ENCODE measurements around the gene ABCC11. TPM values are rescaled to one million over a fixed set of nuclear protein-coding genes. Genes with fewer than 3 reads are reported as not detected.
"Not testable (repeated sequence)": the region's sequence is repeated elsewhere in the genome, so short reads cannot be mapped to it uniquely, and the experiment has no call there.

The ABCC11 gene
- total and polyA plus RNA-seq, 10 donors = 0.05 to 0.37 (median 0.18) TPM; not detected in 4

DNA sequence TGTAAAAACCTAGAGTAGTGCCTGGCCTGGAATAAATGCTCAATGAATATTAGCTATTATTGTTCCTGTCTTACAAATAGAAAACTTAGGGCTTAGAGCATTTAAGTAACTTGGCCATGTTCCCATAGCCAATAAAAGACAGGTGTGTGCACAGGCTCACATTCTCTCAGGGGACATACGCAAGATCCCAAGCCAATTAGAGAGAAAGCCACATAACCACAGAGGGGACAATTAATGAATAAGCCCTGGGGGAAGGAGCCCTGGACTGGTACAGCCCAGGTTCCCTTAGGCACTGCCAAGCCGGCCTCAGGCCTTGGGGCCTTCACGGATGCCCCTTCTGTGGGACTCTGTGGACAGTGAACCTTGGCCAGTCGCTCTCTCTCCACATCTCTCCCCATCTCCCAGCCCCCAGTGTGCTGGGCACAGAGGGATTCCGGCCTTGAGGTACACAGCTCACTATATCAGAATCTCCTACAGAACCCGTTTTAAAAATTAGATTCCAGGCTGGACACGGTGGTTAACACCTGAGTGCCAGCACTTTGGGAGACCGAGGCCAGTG is 64.3 kb downstream of the ABCC11 start:
- no peak overlapping the region for H3K27ac ChIP-seq
- TF ChIP-seq, protein P1, sequence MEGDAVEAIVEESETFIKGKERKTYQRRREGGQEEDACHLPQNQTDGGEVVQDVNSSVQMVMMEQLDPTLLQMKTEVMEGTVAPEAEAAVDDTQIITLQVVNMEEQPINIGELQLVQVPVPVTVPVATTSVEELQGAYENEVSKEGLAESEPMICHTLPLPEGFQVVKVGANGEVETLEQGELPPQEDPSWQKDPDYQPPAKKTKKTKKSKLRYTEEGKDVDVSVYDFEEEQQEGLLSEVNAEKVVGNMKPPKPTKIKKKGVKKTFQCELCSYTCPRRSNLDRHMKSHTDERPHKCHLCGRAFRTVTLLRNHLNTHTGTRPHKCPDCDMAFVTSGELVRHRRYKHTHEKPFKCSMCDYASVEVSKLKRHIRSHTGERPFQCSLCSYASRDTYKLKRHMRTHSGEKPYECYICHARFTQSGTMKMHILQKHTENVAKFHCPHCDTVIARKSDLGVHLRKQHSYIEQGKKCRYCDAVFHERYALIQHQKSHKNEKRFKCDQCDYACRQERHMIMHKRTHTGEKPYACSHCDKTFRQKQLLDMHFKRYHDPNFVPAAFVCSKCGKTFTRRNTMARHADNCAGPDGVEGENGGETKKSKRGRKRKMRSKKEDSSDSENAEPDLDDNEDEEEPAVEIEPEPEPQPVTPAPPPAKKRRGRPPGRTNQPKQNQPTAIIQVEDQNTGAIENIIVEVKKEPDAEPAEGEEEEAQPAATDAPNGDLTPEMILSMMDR (IDR thresholded peaks at IDR 0.05 in 8 of 11, conservative IDR thresholded peaks at IDR 0.05 in 3 of 11) = no peak
- no peak for TF ChIP-seq POLR2A (IDR thresholded peaks at IDR 0.05)
- TF ChIP-seq POLR2AphosphoS5 (IDR thresholded peaks at IDR 0.05) = no peak
- peaks cover 0 to 4% (median 0%) of the 10 kb centered on the region in 8 donors for H3K9me3 ChIP-seq
- intact Hi-C loops (cut with DNase I; ENCODE audit: low total_unique reads) = no loop called here
- no peak for DNase-seq
- peaks cover 0 to 4% (median under 1%) of the 10 kb centered on the region in 6 donors for H3K4me1 ChIP-seq
- no peaks in the 10 kb centered on the region for H3K36me3 ChIP-seq
- no peak overlapping the region for H3K4me3 ChIP-seq
- H3K27me3 ChIP-seq (replicated peaks in 1 of 7) = peaks cover 0 to 9% (median 0%) of the 10 kb centered on the region in 7 donors
- WGBS, 5 donors = 87 to 95% (median 90%) methylated on average over 6 to 8 of the region's 8 CpGs

GRCh38 chr16:48181746-48182520 is 65.4 kb downstream of the ABCC11 start:
- H3K4me3 ChIP-seq; H3K36me3 ChIP-seq; H3K27me3 ChIP-seq (replicated peaks in 1 of 7); H3K9me3 ChIP-seq; H3K27ac ChIP-seq; intact Hi-C loops (cut with DNase I; ENCODE audit: low total_unique reads); H3K4me1 ChIP-seq; DNase-seq: not testable (repeated sequence)
- WGBS, 5 donors = 77 to 86% (median 80%) methylated on average over 12 to 14 of the region's 14 CpGs

DNA sequence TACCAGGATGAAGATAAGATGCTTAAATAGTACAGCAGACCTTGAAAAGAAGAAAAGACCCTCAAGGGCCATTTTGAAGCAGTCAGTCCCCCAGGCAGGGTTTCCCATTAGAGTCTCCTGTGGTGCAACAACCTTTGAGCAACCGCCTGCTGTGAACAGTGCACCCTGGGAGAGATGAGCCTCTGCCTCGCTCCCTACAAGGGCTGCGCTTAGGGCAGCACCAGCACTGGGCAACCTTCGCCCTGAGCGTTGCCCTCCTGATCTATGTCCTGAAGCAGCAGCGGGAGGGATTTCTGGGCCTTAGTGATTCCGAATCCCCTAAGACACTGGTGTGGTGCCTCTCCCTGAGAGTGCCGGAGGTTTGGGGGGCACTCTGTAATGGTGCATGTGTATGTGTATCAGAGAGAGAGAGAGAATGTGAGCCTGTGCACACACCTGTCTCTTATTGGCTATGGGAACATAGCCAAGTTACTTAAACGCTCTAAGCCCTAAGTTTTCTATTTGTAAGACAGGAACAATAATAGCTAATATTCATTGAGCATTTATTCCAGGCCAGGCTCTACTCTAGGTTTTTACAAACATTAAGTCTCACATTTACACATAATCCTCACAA is 66.4 kb downstream of the ABCC11 start:
- Histone ChIP-seq H3K9me3 (peaks cover 0 to 4% (median 0%) of the 10 kb centered on the region in 8 donors), H3K27me3 (replicated peaks in 1 of 7) (peaks cover 0 to 14% (median 0%) of the 10 kb centered on the region in 7 donors), H3K27ac (no peak overlapping the region), H3K4me3 (no peak overlapping the region), H3K4me1 (no peaks in the 10 kb centered on the region), H3K36me3 (no peaks in the 10 kb centered on the region)
- TF ChIP-seq, protein P1 (IDR thresholded peaks at IDR 0.05 in 8 of 11, conservative IDR thresholded peaks at IDR 0.05 in 3 of 11) = no peak
- TF ChIP-seq POLR2A (IDR thresholded peaks at IDR 0.05) (no peak), POLR2AphosphoS5 (IDR thresholded peaks at IDR 0.05) (no peak)
- DNase-seq = no peak
- WGBS, 5 donors = 70 to 94% (median 89%) methylated on average over 2 to 9 of the region's 9 CpGs
- intact Hi-C loops (cut with DNase I; ENCODE audit: low total_unique reads) = no loop called here

- no peak for DNase-seq
- H3K36me3 ChIP-seq = no peaks in the 10 kb centered on the region
- TF ChIP-seq, protein P1 (IDR thresholded peaks at IDR 0.05 in 8 of 11, conservative IDR thresholded peaks at IDR 0.05 in 3 of 11) = no peak
- TF ChIP-seq POLR2A (IDR thresholded peaks at IDR 0.05) (no peak), POLR2AphosphoS5 (IDR thresholded peaks at IDR 0.05) (no peak)
These were observed 70.5 kb downstream of the ABCC11 start for GRCh38 chr16:48176635-48177408.

More at GRCh38 chr16:48176635-48177408, 70.5 kb downstream of the ABCC11 start:
- intact Hi-C loops (cut with DNase I; ENCODE audit: low total_unique reads) = no loop called here
- peaks cover 0 to 22% (median 0%) of the 10 kb centered on the region in 7 donors for H3K27me3 ChIP-seq (replicated peaks in 1 of 7)
- H3K4me1 ChIP-seq = no peaks in the 10 kb centered on the region
- H3K9me3 ChIP-seq = peaks cover 0 to 4% (median 0%) of the 10 kb centered on the region in 8 donors
- H3K4me3 ChIP-seq = no peak overlapping the region
- H3K27ac ChIP-seq = no peak overlapping the region
- WGBS, 5 donors = 88 to 91% (median 89%) methylated on average over 20 of the region's 20 CpGs

Data from spleen (tissue), 11 donors.